ENCODE data around the gene GLE1.
"Not testable (repeated sequence)": the region's sequence is repeated elsewhere in the genome, so short reads cannot be mapped to it uniquely, and the experiment has no call there.

Gene GLE1

DNA sequence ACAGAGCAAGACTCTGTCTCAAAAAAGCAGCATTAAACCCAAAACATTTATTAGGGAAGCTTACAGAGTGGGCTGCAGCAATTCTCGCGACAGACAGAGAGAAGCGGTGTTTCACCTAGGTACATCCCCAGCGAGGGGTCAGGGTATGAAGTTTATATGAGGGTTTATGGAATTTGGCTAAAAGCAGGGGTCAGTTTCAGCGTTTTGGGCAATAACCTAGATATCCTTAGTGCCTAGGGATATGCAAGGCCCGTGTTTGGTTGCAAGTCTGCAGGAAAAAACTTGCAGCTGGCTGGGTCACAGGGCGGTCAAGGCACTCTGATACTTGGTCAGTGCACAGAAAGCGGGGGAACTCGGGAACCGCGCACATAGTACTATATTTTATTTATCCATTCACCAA, 649 bp upstream of the GLE1 start:
- Histone ChIP-seq H3K27ac (no peak overlapping the region), H3K9ac (ENCODE audit: insufficient read length) (peak overlapping the region; percentile 63), H3K9me3 (ENCODE audit: low read depth, low read length) (no peaks in the 10 kb centered on the region), H3K36me3 (ENCODE audit: insufficient read depth, low read length) (peaks cover 14% of the 10 kb centered on the region), H3K4me3 (peak overlapping the region; percentile 89)
- DNase-seq (ENCODE audit: low read depth, low spot score), result no peak
- TF ChIP-seq FOXP2 (optimal IDR thresholded peaks at IDR 0.05; ENCODE audit: control extremely low read depth, extremely low read length, insufficient read depth) (no peak), EZH2 (IDR thresholded peaks at IDR 0.05) (no peak), POLR2AphosphoS5 (IDR thresholded peaks at IDR 0.05; ENCODE audit: borderline replicate concordance, low read depth, low read length) (no peak)

- DNase-seq (ENCODE audit: low read depth, low spot score), result no peak
- H3K9me3 ChIP-seq (ENCODE audit: low read depth, low read length), result no peaks in the 10 kb centered on the region
- TF ChIP-seq EZH2 (IDR thresholded peaks at IDR 0.05), result no peak
- no peak for TF ChIP-seq POLR2AphosphoS5 (IDR thresholded peaks at IDR 0.05; ENCODE audit: borderline replicate concordance, low read depth, low read length)
- TF ChIP-seq FOXP2 (optimal IDR thresholded peaks at IDR 0.05; ENCODE audit: control extremely low read depth, extremely low read length, insufficient read depth), result no peak
- no peak overlapping the region for H3K27ac ChIP-seq
- peak overlapping the region; percentile 82 for H3K9ac ChIP-seq (ENCODE audit: insufficient read length)
- peaks cover 20% of the 10 kb centered on the region for H3K36me3 ChIP-seq (ENCODE audit: insufficient read depth, low read length)
- peak overlapping the region; percentile 89 for H3K4me3 ChIP-seq
Measured at GRCh38 chr9:128505414-128505765, 871 bp downstream of the GLE1 start.

GRCh38 chr9:128505906-128506305, 1.4 kb downstream of the GLE1 start:
- Histone ChIP-seq H3K4me3 (peak overlapping the region; percentile 89), H3K36me3 (ENCODE audit: insufficient read depth, low read length) (peaks cover 20% of the 10 kb centered on the region)
- H3K27ac ChIP-seq; H3K9me3 ChIP-seq (ENCODE audit: low read depth, low read length); H3K9ac ChIP-seq (ENCODE audit: insufficient read length); DNase-seq (ENCODE audit: low read depth, low spot score): not testable (repeated sequence)

DNA sequence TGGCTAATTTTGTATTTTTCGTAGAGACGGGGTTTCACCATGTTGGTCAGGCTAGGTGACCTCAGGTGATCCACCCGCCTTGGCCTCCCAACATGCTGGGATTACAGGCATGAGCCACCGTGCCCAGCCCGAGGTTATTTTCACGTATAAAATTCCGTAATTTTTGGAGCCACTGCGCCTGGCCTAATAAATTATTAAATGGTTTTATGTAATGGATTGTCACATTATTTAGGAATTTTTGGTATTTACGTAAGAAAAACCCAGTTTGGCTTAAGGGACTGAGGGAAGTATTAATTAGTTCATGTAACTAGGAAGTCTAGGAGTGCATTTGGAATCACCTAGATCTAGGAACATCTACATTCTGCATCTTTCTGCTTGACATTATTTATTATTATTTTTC, 8.3 kb downstream of the GLE1 start:
- no peak for TF ChIP-seq FOXP2 (optimal IDR thresholded peaks at IDR 0.05; ENCODE audit: control extremely low read depth, extremely low read length, insufficient read depth)
- no peak for TF ChIP-seq POLR2AphosphoS5 (IDR thresholded peaks at IDR 0.05; ENCODE audit: borderline replicate concordance, low read depth, low read length)
- no peak for TF ChIP-seq EZH2 (IDR thresholded peaks at IDR 0.05)
- Histone ChIP-seq H3K27ac (no peak overlapping the region), H3K36me3 (ENCODE audit: insufficient read depth, low read length) (peaks cover 47% of the 10 kb centered on the region), H3K9me3 (ENCODE audit: low read depth, low read length) (no peaks in the 10 kb centered on the region), H3K9ac (ENCODE audit: insufficient read length) (no peak overlapping the region), H3K4me3 (no peak overlapping the region)
- DNase-seq (ENCODE audit: low read depth, low spot score), result no peak

- H3K4me3 ChIP-seq, result no peak overlapping the region
- no peak overlapping the region for H3K9ac ChIP-seq (ENCODE audit: insufficient read length)
- DNase-seq (ENCODE audit: low read depth, low spot score), result no peak
- peaks cover 29% of the 10 kb centered on the region for H3K36me3 ChIP-seq (ENCODE audit: insufficient read depth, low read length)
- TF ChIP-seq FOXP2 (optimal IDR thresholded peaks at IDR 0.05; ENCODE audit: control extremely low read depth, extremely low read length, insufficient read depth) (no peak), EZH2 (IDR thresholded peaks at IDR 0.05) (no peak), POLR2AphosphoS5 (IDR thresholded peaks at IDR 0.05; ENCODE audit: borderline replicate concordance, low read depth, low read length) (no peak)
- H3K27ac ChIP-seq, result no peak overlapping the region
- no peaks in the 10 kb centered on the region for H3K9me3 ChIP-seq (ENCODE audit: low read depth, low read length)
Measured at GRCh38 chr9:128521956-128522355, 17.4 kb downstream of the GLE1 start.

DNA sequence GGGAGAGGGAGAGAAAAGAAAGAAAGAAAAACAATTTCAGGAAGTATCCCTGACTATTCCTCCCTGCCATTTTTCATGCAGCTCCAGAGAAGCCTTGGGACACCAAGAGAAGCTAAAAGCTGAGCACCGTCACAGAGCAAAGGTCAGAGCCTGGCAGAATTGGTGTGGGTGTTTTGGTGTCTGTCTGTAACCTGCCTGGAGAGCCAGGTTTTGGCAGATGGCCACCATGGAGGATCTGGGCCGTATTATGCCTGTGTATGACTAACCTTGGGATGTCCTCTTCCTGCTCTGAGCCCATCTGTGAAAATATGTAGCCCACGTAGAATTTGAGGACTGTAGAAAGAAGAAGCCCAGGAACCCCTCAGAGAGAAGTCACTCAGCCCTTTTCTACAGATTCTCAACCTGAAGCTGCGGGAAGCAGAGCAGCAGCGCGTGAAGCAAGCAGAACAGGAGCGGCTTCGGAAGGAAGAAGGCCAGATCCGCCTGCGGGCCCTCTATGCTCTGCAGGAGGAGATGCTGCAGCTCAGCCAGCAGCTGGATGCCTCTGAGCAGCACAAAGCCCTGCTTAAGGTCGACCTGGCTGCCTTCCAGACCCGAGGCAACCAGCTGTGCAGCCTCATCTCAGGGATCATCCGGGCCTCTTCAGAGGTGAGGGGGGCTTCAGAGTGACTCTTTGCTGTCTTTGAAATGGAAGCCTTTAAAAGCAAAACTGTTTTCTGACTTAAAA, 18.8 kb downstream of the GLE1 start:
- TF ChIP-seq EZH2 (IDR thresholded peaks at IDR 0.05) (no peak), FOXP2 (optimal IDR thresholded peaks at IDR 0.05; ENCODE audit: control extremely low read depth, extremely low read length, insufficient read depth) (no peak), POLR2AphosphoS5 (IDR thresholded peaks at IDR 0.05; ENCODE audit: borderline replicate concordance, low read depth, low read length) (no peak)
- H3K9me3 ChIP-seq (ENCODE audit: low read depth, low read length), result no peaks in the 10 kb centered on the region
- peak overlapping the region; percentile 8; the same call in 1 of the 2 replicates for H3K4me3 ChIP-seq
- no peak overlapping the region for H3K9ac ChIP-seq (ENCODE audit: insufficient read length)
- peaks cover 23% of the 10 kb centered on the region for H3K36me3 ChIP-seq (ENCODE audit: insufficient read depth, low read length)
- peak overlapping the region; percentile 55 for H3K27ac ChIP-seq
- DNase-seq (ENCODE audit: low read depth, low spot score), result no peak

DNA sequence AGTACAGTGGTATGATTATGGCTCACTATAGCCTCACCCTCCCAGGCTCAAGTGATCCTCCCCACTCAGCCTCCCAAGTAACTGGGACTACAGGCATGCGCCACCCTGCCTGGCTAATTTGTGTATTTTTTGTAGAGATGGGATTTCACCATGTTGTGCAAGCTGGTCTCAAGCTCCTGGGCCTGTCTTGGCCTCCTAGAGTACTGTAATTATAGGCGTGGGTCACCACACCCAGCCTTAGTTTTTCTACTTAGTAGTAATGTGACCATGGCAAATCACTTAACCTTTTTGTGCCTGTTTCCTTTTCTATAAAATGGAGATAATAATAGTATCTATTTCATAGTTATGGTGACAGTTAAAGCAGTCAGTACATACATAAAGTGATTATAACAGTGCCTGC, 22.2 kb downstream of the GLE1 start:
- no peak for DNase-seq (ENCODE audit: low read depth, low spot score)
- TF ChIP-seq FOXP2 (optimal IDR thresholded peaks at IDR 0.05; ENCODE audit: control extremely low read depth, extremely low read length, insufficient read depth), result no peak
- no peak for TF ChIP-seq POLR2AphosphoS5 (IDR thresholded peaks at IDR 0.05; ENCODE audit: borderline replicate concordance, low read depth, low read length)
- TF ChIP-seq EZH2 (IDR thresholded peaks at IDR 0.05), result no peak
- Histone ChIP-seq H3K27ac (no peak overlapping the region), H3K9me3 (ENCODE audit: low read depth, low read length) (no peaks in the 10 kb centered on the region), H3K9ac (ENCODE audit: insufficient read length) (no peak overlapping the region), H3K4me3 (no peak overlapping the region), H3K36me3 (ENCODE audit: insufficient read depth, low read length) (peaks cover 37% of the 10 kb centered on the region)

DNA sequence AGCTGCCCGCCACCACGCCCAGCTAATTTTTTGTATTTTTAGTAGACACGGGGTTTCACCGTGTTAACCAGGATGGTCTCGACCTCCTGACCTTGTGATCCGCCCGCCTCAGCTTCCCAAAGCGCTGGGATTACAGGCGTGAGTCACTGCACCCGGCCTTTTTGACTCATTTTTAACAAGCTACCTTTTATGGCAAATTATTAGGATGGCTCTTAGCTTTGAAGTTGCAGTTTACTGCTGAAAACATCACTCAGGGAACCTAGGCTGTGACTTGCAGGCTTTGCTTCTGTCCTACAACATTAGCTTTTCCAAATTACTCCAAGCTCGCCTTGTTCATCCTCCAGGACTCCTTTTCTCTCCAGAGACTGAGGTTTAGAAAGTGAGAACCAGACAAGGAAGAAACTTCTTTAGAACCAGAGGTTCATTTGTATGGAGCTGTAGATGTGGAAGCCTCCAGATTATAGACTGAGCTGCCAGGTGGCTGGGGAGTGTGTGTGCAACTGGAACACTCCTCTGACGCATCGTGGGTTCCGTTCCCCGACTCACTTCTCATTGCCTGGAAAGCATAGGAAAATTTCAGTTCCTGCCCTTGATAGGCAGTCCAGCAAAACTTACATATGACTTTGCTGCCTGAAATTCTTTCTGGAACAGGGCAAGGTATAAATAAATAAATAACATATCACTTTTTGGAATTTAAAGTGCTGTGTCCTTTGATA, 24.1 kb downstream of the GLE1 start:
- TF ChIP-seq EZH2 (IDR thresholded peaks at IDR 0.05), result no peak
- no peak for TF ChIP-seq FOXP2 (optimal IDR thresholded peaks at IDR 0.05; ENCODE audit: control extremely low read depth, extremely low read length, insufficient read depth)
- no peak for TF ChIP-seq POLR2AphosphoS5 (IDR thresholded peaks at IDR 0.05; ENCODE audit: borderline replicate concordance, low read depth, low read length)
- Histone ChIP-seq H3K36me3 (ENCODE audit: insufficient read depth, low read length) (peaks cover 45% of the 10 kb centered on the region), H3K9ac (ENCODE audit: insufficient read length) (no peak overlapping the region), H3K4me3 (no peak overlapping the region), H3K27ac (no peak overlapping the region), H3K9me3 (ENCODE audit: low read depth, low read length) (no peaks in the 10 kb centered on the region)
- no peak for DNase-seq (ENCODE audit: low read depth, low spot score)

Measured in SK-N-MC (cell line).